ENCODE data around the gene SCN10A.
A peak's percentile ranks its signal among the peaks of the same experiment; 100 is the strongest.

The SCN10A gene

GRCh38 chr3:38826001-38826400 is 10.0 kb upstream of the SCN10A start:
- H3K4me3 ChIP-seq (ENCODE audit: low read depth, low read length): no peak overlapping the region
- TF ChIP-seq CTCF (IDR thresholded peaks at IDR 0.05; ENCODE audit: insufficient read depth, low read depth, low read length, missing control alignments): no peak
- DNase-seq (ENCODE audit: low read depth): no peak

GRCh38 chr3:38824349-38824748 is 8.3 kb upstream of the SCN10A start:
- no peak for DNase-seq (ENCODE audit: low read depth)
- no peak overlapping the region for H3K4me3 ChIP-seq (ENCODE audit: low read depth, low read length)
- TF ChIP-seq CTCF (IDR thresholded peaks at IDR 0.05; ENCODE audit: insufficient read depth, low read depth, low read length, missing control alignments): no peak

- TF ChIP-seq CTCF (IDR thresholded peaks at IDR 0.05; ENCODE audit: insufficient read depth, low read depth, low read length, missing control alignments): no peak
- no peak for DNase-seq (ENCODE audit: low read depth)
- no peak overlapping the region for H3K4me3 ChIP-seq (ENCODE audit: low read depth, low read length)
Observed at GRCh38 chr3:38823722-38824121, 7.7 kb upstream of the SCN10A start.

- no peak overlapping the region for H3K4me3 ChIP-seq (ENCODE audit: low read depth, low read length)
- no peak for TF ChIP-seq CTCF (IDR thresholded peaks at IDR 0.05; ENCODE audit: insufficient read depth, low read depth, low read length, missing control alignments)
- no peak for DNase-seq (ENCODE audit: low read depth)
Observed at GRCh38 chr3:38823186-38823585, 7.2 kb upstream of the SCN10A start.

- DNase-seq (ENCODE audit: low read depth): no peak
- no peak overlapping the region for H3K4me3 ChIP-seq (ENCODE audit: low read depth, low read length)
- no peak for TF ChIP-seq CTCF (IDR thresholded peaks at IDR 0.05; ENCODE audit: insufficient read depth, low read depth, low read length, missing control alignments)
Observed at GRCh38 chr3:38811822-38812221, 4.2 kb downstream of the SCN10A start.

- DNase-seq (ENCODE audit: low read depth): peak; percentile 75
- no peak for TF ChIP-seq CTCF (IDR thresholded peaks at IDR 0.05; ENCODE audit: insufficient read depth, low read depth, low read length, missing control alignments)
Observed at GRCh38 chr3:38805765-38806386, 10.1 kb downstream of the SCN10A start.

GRCh38 chr3:38805004-38805403 is 11.0 kb downstream of the SCN10A start:
- no peak for TF ChIP-seq CTCF (IDR thresholded peaks at IDR 0.05; ENCODE audit: insufficient read depth, low read depth, low read length, missing control alignments)
- H3K4me3 ChIP-seq (ENCODE audit: low read depth, low read length): no peak overlapping the region
- no peak for DNase-seq (ENCODE audit: low read depth)

More at GRCh38 chr3:38805765-38806386, 10.1 kb downstream of the SCN10A start:
- no peak overlapping the region for H3K4me3 ChIP-seq (ENCODE audit: low read depth, low read length)
